Mucosa of gallbladder (tissue), 1 donor: ENCODE results near the gene CAMK2N1. TPM values are rescaled to one million over a fixed set of nuclear protein-coding genes. Genes with fewer than 3 reads are reported as not detected.
A peak's percentile ranks its signal among the peaks of the same experiment; 100 is the strongest.
"Not testable (repeated sequence)": the region's sequence is repeated elsewhere in the genome, so short reads cannot be mapped to it uniquely, and the experiment has no call there.

Source experiments
- DNase-seq: peaks from one replicate; pipeline ENCODE4 v3.0.0-alpha.2; 2020; ENCODE audit warnings: low spot score
- total RNA-seq: library from RNA; stranded (reverse); gene quantifications from one replicate; pipeline ENCODE4 v1.2.1, GENCODE V29; 2021
- donor health status: DM: no; HTN: no; CAD: no.

CAMK2N1 gene
- 140 TPM for total RNA-seq

DNA sequence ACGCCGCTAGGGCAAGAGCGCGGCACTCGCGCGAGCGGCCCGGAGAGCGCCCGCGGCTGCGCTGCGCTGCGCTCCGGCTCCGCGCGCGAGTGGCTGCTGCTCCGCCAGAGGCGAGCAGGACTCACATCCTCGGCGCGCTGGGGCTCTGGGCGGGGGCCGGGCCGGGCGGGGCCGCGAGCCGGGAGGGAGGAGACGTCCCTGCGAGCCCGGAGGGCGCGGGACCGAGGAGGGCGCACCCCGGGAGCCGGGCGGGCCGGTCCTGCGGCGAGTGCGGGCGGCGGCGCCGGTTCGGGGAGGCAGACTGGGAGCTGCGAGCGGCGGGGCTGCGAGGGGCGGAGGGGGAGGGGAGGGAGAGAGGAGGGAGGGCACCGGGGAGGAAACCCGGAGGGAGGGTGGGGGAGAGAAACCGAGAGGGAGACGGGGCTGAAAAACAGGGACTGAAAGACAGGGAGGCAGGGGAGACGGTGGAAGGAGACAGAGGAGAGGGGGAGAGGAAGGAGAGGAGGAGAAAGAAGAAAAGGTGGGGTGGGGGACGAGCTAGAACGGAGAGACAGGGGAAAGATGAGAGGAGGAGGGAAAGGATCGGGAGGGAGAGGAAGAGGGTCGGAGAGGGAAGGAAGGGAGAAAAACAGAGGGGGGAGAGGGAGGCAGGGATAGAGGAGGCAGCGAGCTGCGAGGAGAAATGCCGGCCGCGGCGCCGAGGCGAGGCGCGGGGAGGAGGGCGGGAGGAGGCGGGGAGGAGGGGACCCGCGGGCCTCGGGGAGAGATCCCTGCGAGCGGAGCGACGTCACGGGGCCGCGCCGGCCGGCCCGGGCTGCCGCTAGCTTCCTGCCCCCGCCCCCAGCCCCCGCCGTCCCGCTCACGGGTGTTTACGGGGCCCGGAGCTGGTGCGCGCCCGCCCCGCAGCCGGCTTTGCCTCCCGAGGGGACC is at the start of gene CAMK2N1:
Gene CAMK2N1, minus strand, starts transcription at position 684 of the 930 bp plus-strand sequence. CDS start 831 bp downstream, outside the sequence.
- peak; percentile 80 for DNase-seq

DNA sequence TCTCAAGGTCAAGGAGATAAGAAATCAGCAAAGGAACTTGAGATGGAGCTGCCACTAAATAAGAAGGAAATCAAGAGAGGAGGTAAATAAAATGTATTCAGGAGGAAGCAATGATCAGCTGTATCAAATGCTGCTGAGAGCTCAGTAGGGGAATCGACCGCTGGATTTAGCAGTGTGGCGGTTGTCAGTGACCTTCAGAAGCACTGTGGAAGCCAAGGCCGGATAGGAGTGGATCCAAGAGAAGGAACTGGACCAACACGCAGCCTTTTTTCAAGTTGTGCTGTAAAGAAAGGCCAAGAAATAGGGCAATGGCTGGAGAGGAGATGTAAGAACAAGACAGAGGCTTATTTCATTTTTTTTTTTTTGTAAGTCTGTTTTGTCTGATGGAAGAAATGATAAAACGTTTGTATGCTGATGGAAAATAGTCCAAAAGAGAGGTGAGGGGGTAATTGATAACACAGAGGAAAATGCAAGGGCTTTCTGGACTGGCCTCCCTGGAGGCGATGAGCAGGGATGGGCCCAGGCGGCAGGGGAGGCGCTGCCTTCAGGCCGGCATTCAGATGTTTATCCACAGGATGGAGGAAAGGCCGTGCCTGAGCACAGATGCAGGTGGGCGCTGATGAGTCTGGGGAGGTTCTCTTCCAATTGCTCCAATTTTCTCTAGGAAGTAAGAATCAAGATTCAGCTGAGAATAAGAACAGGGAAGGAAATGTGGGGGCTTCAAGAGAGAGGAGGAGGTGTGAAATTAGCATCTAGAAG is 48.8 kb upstream of the CAMK2N1 start:
- DNase-seq, result no peak

DNA sequence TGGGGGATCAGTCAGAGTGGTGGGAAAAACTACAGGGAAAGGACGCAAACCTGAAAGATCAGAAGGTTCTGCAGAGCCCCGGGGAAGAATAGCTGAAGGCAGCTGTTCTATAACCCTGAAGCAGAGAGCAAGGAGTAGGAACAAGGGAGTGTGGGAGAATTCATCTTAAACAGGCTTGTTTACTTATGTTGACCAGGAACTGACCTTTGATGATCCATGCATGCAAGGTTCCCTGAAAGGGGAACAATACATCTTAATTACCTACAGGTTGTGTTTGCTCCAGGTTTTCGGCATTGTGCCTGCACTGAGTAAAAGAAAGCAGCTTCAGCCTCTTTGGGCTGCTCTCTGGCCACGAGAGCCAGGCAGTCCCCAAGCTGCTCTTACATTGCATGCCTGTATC is 47.6 kb upstream of the CAMK2N1 start:
- no peak for DNase-seq

DNA sequence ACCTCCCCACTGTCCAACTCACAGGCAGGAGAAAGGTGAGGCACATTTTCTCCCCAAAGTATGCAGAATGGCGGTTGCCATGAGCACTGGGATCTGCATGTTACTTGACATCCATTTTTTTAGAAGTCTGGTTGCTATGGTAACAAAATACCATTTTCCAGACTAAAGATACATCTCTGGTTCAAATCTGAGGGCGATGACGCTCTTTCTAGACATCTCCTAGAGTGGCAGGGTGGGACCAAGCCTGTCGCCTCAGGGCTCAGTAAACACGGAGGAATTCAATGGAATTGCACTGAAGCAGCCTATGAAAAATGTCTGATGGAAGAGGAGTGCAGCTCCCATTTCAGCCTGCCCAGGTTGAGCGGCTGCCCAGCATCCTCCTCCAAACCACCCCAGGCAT is 44.9 kb upstream of the CAMK2N1 start:
- DNase-seq, result no peak

DNA sequence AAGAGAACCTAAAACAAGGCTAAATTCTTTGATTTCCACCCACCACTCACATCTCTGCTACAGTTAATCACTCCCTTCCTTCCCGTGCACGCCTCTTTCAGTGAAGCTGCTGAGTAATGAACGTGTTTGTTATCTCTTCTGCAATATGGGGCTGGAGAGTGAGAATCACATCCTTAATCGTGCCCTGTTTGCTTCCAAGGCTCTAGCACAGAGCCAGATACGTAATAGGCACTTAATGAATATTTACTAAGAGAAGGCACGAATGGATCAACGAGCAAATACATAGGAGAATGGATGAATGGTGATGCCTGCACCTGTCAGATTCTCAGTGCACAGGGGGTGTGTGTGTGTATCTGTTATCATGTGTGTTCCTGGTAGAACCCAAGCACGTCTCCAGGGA is 44.3 kb upstream of the CAMK2N1 start:
- DNase-seq, result no peak

DNA sequence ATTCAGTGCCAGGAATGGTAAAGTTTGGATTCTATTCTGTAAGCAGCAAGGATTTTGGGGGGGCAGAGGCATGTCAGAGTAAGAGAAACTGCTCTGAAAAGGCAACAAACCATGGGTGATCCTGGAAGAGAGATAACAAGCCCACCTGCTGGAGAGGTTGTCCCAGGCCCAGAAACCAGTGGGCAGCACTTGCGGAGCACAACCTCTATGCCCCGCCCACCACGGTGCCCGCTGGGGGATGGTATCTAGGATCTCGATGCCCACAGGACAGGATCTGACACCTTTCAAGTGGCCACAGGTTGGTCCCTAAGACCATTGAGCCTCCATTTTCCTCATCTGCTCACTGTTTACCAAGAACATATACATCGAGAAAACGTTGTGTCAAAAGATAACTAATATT is 42.2 kb upstream of the CAMK2N1 start:
- no peak for DNase-seq

DNA sequence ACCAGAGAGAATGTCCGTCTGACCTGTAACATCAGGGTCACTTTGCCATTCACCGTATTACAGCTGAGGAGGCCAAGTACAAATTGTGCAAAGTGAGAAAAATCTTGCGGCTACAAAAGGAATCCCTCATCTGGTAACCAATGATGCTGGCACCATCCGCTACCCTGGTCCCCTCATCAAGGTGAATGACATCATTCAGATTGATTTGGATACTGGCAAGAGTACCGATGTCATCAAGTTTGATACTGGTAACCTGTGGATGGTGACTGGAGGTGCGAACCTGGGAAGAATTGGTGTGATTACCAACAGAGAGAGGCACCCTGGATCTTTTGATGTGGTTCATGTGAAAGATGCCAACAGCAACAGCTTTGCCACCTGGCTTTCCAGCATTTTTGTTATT is 40.3 kb upstream of the CAMK2N1 start:
- no peak for DNase-seq

DNA sequence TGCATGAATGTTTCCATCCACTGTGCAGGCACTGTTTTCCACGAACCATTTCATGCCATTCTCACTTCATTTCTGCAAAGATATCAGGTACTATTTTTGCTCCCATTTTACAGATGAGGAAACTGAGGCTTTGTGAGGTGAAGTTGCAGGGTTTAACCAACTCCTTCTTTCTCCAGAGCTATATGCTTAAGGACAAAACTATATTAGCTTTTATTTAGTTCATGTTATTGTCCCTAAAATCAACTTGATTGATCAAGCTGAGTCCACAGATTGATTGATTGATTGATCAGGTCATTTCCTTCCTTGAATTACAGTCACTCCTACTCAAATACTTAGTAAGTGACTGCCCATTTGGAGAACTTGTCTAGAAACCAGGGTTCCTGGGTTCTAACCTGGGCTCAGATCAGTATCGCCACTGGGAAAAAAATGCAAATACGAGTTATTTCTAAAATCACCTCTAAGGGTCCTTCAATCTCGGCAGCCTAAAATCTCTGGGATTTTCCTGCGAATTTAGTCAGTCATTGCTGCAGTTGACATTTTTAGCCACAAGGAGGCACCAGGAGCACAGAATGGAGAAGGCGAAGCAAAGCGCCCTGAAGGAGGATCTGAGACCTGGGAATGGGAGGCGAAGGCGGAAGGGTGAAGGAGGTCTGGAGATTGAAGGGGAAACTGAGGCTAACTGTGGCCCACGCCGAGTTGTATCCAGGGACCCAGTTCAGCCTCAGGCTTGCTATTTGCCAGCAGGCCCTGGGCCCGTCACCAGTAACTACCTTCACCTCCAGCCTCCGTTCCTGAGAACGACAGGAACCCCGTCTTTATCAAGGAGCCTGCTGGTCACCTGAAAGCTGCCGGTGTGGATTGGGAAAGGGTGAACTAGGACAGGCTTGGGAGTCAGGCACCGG is 36.2 kb upstream of the CAMK2N1 start:
- DNase-seq, result peak; percentile 79

DNA sequence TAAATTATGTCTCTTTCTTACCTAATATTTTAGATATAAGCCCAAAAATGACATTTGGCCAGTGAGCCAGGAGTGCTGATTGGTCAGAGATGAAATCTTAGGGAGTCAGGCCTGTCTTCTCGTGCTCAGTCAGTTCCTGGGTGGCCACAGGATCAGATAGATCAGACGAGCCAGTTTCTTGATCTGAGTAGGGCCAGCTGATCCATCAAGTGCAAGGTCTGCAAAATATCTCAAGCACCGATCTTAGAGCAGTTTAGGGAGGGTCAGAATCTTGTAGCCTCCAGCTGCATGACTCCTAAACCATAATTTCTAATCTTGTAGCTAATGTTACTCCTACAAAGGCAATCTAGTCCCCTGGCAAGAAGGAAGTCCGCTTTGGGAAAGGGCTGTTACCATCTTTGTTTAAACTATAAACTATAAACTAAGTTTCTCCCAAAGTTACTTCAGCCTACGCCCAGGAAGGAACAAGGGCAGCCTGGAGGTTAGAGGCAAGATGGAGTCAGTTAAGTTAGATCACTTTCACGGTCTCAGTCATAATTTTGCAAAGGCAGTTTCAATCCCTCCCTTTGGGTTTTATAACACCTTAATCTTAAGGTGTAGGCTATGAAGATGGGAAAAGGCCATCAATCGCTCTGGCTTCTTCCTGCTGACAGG is 33.7 kb upstream of the CAMK2N1 start:
- DNase-seq, result not testable (repeated sequence)

DNA sequence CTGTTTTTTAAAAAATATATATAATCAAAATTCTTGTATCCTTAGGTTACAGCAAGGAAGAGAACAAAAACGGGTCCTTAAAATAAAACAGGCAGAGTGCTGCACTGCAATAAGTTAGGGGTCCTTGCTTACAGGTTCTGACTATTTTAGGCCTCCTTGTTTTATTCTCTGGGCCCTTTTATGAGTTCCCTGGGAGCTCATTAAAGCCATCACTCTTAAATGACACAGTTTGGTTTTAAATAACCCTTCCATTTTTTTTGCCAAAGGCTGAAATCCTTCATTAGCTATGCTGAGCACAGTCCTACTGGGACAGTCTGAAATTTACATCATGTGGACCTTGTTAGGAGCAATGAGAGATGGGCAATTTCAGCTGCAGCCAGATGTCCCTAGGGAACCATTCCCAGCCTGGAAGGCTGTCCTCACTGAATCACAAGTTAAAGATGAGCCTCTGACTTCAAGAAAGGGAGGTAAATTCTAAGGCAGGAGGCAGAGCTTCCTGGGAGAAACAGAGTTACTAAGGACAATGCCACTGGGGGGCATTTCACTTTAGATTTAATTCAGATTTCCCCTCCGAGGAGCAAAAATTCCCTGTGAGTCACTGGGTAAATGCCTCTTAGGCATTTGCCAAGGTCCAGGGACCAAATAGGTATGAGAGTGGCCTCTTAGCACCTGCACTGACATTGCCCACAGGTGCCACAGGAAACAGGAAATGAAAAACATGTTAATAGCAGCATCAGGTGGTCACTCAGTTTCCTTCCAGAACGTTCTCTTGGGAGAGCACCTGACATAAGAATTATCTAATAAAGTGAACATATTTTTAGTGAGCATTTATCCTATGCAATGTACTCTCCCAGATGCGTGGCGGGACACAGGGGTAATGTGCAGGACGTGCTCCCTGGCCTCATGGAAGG is 25.8 kb upstream of the CAMK2N1 start:
- DNase-seq, result no peak

DNA sequence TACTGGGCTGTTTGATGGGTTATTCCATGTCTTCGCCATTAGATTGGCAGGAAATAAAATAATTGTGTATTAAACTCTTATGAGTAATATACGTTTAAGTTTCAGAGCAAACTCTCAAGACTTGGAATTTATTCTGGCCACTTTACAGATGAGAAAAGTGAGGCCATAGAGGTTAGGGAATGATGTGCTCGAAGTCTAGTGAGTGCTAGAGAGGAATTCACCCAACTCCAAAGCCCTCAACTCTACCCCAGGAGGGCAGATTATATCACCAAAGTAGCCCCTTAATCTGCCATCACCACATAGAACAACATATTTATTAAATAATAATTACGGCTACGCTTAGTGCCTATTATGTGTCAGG is 22.4 kb upstream of the CAMK2N1 start:
- no peak for DNase-seq

DNA sequence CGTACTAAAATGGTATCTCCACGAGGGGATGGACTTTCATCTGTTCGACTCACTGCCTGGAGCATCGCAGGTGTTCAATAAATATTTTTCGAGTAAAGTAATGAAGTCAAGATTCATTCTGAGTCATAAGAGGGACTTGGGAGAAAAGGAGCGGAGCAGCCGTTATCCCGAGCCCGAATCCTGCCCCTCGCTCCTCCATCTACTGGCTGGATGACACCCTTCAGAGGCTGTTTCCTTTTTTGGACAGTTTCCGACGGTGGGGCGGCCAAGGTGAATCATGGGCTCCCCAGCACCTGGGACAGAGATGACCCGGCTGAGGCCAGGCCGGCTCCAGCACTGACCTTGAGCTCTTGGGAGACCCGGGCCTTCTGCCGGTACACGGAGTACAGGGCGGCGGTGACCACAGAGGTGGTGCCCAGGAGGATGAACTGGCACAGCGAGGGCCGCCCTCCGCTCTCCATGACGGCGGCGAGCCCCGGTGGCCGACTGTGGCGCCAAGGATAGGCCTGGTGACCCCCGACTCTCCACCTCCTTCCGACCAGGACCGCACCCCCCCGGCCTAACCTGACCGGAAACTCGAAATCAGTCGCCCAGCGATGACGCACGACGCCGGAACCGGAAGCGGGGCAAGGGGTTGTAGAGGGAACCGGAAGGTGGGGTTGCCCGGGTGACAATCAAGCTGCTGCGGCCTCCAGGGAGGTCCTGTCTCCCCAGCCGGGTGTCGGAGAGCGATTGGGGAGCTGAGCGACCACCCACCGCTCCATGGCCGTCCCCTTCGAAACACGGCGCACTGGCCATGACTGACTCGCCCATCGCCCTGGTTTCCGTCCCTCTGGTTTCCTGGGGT is 21.8 kb upstream of the CAMK2N1 start, which contains the start of gene MUL1:
Gene MUL1, minus strand, starts transcription at position 588 of the 847 bp plus-strand sequence. Its CDS starts 127 bp downstream, at position 461.
- DNase-seq, result peak; percentile 95

DNA sequence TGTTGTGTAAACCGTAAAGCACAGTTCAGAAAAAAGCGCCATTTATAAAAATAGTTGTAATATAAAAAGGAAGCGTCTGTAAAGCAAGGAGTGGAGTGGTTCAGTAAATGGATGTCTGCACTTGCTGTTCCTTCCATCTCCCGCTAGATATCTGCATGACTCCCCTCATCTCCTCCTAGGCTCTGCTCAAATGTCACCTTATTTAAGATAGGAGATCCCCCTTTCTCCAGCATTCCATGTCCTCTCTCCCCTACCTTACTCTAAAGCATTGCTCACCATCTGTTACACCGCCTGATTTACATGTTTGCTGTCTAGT is 21.2 kb upstream of the CAMK2N1 start:
- DNase-seq, result no peak

DNA sequence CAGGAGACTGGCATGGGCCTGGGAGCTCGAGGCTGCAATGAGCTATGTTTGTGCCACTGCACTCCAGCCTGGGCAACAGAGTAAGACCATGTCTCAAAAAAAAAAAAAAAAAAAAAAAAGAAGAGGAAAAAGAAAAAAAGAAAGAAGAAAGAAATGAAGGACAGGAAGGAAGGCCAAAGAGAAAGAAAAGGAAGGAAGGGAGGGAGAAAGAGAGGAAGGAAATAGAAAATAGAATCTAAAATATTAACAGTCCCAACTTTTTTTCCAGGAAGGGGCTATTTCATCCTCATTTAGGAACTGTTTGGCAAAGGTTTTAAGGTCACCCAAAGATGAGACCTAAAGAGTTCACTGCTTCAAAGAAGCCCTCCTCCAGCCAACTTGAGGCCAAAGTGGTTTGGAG is 19.5 kb upstream of the CAMK2N1 start:
- no peak for DNase-seq

DNA sequence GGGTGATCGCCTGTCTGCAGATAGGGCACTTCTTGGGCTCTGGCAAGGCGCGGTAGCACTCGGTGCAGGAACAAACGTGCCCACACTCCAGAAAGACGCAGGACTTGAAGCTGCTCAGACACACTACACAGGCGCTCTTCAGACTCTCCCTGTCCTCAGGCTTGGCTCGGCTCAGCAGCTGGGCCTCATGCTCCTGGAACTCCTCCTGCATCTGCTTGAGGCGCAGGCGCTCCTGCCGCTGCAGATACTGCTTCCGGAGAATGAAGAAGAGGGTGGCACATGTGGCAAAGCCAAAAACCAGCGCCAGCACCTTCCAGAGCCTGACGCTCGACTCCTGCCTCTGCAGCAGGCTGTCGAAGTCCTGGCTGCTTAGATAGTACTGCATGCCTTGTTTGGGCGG is 14.7 kb upstream of the CAMK2N1 start:
- no peak for DNase-seq

DNA sequence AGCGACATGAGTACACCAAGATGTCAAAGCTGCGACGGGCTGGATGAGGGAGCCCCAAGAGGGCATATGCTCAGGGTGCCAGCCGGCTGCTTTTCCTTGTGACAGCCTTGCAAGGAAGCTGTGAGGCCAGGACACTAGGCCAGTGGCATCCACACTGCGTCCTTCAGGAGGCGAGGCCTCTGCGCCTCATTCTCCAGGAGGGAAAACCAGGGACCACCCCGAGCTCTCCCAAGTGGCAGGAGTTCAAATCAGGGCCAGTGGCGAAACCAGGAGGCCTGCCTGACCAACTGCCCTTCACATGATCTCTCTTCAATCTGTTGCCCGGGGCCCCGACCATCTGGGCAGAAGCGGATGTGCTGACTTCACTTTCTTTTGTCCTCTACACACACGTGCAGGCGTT is 13.7 kb upstream of the CAMK2N1 start:
- no peak for DNase-seq

DNA sequence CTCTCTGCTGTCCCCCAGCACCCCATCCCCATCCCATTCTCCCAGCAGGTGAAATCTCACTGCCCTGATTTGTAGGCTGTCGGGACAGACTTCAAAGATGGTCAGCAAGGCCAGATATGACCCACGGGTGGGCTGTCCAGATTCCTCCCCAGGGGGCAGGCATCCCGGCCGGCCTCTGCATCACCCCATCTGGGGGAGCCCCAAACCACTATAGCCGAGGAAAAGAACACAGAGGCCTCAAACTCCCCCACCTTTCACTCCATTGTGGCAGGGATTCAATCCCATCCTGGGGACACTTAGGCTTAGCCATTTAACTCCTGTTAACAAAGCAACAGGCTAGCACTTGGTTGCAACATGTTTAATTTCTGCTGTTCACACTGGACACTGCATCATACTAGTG is 13.1 kb upstream of the CAMK2N1 start:
- no peak for DNase-seq

DNA sequence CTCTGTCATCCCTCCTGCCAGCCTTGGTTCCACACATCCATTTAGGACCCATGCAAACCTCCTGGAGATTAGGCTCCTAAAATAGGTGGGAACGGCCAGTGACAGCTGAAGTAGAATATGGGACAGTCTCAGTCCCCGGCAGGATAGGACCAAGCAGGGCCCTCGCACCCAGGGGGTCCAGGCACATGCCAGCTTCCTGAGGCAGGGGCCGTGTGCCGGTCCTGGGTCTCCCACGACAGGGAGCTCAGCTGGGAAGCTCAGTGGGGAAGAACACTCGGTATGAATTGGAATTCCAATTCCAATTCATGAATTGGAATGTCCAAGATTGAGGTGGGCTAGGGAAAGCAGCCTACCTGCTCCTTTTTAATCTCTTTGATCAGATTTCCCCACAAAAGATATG is 12.1 kb upstream of the CAMK2N1 start:
- no peak for DNase-seq

DNA sequence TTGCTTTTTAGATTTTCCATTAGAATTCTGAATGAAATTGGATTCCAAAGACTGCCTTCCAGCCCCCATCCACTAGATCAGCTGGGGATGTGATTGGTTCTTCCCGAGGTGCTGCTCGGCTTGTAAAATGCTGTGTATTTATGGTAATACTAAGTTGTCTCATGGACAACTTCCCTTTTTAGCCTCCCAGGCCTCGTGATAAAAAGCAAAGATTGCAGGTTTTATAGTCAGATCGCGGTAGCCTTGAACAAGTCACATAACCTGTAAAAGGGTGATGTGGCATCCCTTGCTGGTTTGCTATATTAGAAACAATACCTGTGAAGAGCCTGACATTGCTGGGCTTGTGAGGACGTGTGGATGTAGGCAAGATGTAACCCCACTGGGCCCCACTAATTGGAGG is 11.5 kb upstream of the CAMK2N1 start:
- no peak for DNase-seq
